Cortex of kidney (tissue), 1 donor: ENCODE measurements around the gene MS4A10.
"Not testable (repeated sequence)": the region's sequence is repeated elsewhere in the genome, so short reads cannot be mapped to it uniquely, and the experiment has no call there.

Experiments used
- DNase-seq: peaks from one replicate; lab custom pipeline; 2025; lab: John Stamatoyannopoulos, UW

The MS4A10 gene

DNA sequence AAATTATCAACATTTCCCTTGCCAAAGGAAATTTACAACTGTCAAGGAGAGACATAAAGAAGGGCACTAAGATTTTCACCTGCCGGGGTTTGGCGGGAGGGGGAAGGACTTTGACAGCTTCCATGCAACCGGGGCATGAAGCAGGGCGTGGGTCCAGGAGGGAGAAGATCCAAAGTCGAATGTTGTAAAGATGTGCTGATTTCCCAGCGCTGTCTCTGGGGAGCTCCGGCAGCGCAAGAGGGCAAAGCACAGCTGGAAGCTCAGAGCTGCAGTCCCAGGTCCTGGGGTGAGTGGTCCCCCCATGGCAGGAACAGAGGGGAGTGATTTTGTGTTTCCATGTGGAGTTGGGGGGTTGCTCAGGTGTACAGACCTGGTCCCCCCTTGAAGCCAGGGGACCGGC is at the start of gene MS4A10:
Gene MS4A10, plus strand, starts transcription at position 198 of the 400 bp plus-strand sequence. CDS start 5,003 bp downstream, outside the sequence.
- no peak for DNase-seq

DNA sequence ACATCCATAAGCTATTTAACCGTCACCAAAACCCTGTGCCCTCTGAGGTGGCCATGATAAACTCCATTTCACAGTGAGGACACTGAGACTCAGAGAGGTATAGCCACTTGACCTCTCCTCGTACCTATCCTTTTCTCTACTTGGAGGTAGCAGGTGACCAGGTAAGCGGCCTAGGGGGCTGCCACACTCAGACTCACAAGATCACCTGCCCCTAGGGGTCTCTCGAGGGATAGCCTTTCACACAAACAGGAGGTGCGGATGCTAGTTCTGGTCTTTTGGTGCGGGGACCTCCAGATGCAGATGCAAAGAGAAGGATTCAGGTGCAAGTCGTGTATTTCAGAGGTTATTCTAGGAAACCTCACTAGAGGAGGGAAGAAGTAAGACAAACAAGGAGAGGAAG is 46.0 kb upstream of the MS4A10 start:
- DNase-seq, result no peak

- no peak for DNase-seq
Measured at GRCh38 chr11:60740573-60740972, 44.6 kb upstream of the MS4A10 start.

- no peak for DNase-seq
Measured at GRCh38 chr11:60741421-60741820, 43.7 kb upstream of the MS4A10 start.

DNA sequence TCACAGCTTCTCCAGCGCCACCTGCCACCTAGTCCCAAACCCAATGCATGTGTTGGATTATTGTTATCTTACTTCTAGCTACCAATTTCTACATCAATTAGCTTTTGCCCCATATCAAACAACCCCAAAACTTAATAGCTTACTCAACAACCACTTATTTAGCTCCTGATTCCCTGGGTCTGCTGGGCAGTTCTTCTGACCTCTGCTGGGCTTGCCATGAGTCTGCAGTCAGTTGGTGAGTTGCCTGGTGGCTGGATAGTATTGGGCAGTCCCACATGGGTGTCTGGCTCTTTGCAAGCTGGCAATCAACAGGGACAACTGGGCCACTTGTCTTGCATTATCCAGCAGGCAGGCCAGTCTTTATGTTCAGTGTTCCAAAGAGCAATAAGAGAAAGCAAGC is 42.1 kb upstream of the MS4A10 start:
- DNase-seq, result no peak

- DNase-seq, result no peak
Measured at GRCh38 chr11:60744114-60744513, 41.0 kb upstream of the MS4A10 start.

DNA sequence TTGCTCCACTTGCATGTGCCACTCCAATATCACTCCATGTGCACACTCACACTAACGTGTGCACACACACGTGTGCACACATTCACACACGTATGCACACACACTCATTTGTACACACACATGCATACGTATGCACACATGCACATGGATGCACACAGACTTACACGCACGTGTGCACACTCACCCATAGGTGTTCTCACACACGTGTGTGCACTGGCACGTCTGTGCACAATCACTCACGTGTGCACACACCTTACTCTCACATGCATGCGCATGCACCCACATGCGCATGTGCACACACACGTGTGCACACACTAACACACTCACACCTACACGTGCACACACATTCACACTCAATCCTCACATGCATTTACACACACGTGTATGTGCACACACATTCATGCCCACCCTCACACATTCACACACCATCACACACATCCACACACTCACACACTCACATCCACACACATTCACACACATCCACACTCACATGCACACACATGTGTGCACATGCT is 37.7 kb upstream of the MS4A10 start:
- no peak for DNase-seq

DNA sequence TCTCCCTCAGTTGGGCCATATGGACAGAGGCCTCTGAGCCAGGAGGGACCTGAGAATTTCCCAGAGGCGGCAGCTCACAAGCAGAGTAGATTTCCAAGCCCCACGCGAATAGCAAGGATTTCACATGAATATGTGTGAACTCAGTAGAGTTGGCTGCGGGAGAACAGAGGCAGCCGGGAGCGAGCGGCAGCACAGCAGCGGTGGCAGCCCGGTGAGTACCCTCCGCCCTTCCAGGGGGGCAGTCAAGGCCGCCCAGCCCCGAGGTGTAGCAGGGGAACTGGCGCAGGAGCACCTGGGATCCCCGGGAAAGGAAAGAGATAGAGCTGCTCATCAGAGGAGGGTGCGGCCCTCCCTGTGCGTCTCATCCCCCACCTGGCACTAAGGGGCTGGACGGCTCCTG is 36.9 kb upstream of the MS4A10 start:
- no peak for DNase-seq

DNA sequence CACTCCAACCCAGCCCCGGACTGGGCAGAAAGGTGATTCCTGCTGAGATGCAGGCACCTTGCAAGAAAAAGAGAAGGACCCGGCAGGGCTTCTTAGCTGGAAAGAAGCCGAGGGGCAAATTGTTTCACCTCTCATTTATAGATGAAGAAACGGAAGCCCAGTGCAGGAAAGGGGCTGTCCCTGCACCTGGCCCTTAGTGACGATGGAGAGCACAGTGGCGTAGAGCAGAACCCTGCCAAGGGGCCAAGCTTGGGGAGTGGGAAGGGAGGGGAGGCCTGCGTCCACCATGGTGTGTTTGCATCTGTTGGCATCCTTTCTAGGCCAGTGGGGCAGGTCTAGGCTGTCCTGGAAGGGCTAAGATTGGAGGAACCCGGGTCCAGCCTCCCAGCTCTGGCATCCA is 36.3 kb upstream of the MS4A10 start:
- no peak for DNase-seq

GRCh38 chr11:60750911-60751310 is 34.2 kb upstream of the MS4A10 start:
- DNase-seq, result no peak

DNA sequence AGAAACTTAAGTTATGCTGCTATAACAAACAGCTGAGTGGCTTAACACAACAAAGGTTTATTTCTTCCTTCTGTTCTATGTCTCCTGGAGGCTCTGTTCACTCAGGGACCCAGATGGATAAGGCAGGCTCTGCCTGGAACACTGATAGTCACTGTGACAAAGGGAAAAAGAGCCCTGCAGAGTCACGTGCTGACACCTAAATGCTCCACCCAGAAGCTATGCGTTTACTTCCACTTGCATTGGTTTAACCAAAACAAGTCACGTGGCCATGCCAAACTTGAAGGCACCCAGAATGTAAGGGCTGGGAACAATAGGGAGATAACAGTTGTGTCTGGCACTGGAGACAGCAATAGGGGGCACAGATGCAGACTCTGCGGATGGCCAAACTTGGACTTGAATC is 31.8 kb upstream of the MS4A10 start:
- DNase-seq, result no peak

DNA sequence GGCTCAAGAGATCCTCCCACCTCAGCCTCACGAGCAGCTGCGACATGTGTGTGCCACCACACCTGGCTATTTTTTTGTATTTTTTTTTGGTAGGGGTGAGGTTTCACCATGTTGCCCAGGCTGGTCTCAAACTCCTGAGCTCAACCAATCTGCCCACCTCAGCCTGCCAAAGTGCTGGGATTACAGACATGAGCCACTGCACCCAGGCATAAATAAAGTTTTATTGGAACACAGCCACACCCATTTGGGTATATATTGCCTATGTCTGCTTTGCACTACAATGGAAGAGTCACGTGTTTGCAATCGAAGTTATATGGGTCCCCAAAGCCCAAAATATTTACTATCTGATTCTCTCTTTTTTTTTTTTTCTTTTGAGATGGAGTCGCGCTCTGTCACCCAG is 30.2 kb upstream of the MS4A10 start:
- no peak for DNase-seq

DNA sequence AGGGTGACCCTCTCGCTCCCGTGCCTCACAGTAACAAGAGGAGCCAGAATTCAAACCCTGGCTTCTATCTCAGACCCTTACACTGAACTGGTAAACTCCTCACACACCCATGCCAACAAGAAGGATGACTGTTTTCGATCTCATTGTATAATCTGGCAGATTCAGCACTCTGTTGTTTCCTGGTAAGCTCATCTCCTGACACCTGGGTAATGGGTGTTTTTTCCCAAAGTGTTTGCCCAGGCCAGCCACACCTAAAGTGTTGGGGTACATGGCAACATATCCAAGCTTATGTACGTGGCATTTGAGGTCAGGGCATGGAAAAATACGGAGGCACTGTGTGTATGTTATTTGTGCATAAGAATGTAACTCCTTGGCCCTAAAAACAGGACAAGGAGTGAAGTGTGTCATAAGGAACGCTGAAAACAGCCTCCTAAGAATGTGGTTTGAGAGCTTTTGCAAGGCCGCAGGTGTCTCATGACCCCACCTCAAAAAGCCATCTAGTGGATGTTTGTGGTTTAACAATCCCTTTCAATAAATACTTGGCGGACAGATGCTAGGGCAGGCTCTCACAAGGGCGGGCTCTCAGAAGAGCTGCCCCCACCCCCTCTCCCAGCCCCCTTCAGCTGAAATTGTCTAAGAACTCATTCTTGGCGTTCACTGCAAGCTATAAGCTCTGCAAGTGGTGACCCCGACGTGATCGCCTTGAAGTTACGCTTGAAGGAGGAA is 28.7 kb upstream of the MS4A10 start, which contains the start of gene MS4A15:
Gene MS4A15, plus strand, starts transcription at position 561 of the 726 bp plus-strand sequence. CDS start 6,867 bp downstream, outside the sequence.
- no peak for DNase-seq

GRCh38 chr11:60757231-60757800 is 27.8 kb upstream of the MS4A10 start:
- no peak for DNase-seq

DNA sequence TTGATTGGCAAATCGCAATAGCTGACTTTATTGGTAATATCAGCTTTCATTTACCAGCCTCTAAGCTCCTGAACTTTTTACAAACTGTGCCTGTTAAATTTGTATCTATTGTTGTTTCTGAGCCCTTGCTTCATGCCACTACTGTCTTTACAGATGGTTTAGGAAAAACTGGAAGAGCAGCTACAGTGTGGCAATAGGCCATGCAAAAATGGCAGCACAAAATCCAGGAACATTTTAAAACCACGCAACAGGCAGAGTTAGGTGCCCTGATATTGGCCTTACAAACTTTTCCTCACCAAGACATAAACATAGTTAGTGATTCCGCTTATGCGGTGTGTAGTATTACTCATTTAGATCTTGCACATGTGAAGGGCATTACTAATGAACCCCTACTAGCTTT is 26.5 kb upstream of the MS4A10 start:
- not testable (repeated sequence) for DNase-seq

- not testable (repeated sequence) for DNase-seq
Measured at GRCh38 chr11:60759438-60760225, 25.5 kb upstream of the MS4A10 start.

DNA sequence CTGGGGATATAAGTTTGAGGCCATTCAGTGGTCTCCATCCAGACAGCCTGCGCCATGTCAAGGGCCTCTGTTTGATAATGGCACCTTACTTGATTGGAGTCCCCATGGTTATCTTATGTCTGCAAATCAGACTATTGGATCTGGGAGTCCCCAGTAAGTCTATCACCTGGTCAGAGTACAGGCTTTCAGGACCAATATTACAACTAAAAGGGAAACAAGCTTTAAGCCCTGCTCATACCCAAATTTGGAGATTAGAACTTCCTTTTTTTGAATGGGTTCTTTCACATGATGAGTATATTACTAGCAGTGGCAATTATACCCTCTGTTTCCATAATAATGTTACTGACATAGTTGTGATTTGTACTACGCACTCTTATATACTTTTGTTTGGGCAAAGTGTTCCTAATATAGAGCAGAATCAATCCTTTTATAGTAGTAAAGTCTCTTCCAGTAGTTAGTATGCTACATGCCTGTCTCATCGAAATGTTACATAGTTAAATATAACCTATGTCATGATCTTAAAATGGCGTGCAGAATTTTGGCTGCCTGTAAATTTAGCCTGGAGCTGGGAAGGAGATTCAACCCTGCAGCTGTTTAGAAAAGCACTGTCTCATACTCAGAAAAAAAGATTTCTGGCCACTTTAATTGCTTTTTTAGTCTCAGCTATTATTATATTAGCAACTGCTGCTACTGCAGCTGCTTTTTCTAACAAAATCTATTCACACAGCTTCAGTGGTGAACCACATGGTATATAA is 23.5 kb upstream of the MS4A10 start:
- no peak for DNase-seq

DNA sequence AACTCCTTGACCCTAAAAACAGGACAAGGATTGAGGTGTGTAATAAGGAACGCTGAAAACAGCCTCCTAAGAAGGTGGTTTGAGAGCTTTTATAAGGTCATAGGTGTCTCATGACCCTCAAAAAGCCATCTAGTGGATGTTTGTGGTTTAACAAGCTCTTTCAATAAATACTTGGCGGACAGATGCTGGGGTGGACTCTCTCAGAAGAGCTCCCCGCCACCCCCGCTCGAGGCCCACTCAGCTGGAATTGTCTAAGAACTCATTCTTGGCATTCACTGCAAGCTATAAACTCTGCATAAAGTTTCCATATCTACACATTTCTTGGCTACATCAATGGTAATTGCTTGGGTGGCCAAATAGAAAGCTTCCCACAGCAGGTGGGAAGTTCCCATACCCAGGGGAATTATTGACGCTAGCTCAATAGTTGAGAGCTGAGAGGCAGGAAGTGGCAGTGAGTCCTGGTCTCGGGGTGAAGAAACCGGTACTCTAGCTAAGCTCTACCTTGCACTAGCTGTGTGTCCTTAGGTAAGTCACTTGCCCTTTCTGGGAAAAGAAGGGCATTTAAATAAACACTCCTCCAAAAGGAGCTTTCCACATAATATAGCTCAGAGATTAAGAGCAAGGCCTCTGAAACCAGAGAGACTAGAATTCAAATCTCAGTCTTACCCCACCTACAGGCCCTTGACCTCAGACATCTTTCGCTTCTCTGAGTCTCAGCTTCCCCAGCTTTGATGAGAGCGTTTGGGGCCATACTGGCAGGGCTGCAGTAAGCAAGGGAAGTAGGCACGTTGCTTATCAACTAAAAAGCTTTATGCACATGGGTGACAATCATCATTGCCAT is 22.1 kb upstream of the MS4A10 start:
- DNase-seq, result no peak

GRCh38 chr11:60763692-60764369 is 21.3 kb upstream of the MS4A10 start:
- no peak for DNase-seq

DNA sequence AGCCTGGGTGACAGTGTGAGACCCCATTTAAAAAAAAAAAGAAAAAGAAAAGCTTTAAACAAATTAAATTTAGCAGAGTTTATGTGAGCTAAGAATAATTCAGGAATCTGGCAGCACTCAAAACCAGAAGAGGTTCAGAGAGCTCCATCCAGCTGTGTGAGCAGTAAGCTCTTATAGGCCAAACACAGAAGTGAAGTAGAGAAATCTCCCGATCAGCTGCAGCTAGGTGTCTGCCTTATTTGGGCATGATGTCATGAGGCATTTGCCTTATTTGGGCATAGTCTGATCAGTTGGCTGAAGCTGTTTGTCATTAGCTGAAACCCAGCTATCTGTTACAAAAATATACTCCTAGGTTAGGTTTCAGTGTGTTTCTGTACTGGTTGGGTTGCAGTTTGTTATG is 20.3 kb upstream of the MS4A10 start:
- DNase-seq, result no peak
